Nucleus accumbens (tissue), 56 donors: ENCODE measurements around the gene MLLT11.
"Not testable (repeated sequence)": the region's sequence is repeated elsewhere in the genome, so short reads cannot be mapped to it uniquely, and the experiment has no call there.

ENCODE experiments used
- DNase-seq, 56 donors: peaks; one replicate each; lab custom pipeline; 2025; lab: John Stamatoyannopoulos, UW

The MLLT11 gene

DNA sequence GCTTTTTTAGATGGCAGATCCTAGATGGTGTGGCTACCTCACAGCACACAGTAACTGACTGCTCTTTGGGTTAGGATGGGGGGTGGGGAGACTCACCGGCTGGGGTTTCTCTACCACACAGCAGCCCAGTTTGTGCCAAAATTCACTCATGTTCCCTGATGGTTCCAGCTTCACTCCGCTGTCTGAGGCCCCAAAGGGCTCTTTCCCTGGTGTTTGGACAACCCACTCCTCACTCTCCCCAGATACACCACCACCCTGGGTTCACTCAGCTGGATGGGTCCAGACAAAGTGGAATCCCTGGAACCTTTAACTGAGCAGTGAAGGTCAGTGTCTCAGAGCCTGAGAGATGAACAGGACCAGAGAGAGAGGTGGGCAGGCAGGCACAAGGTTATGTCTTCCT is 4.6 kb upstream of the MLLT11 start:
- no peak for DNase-seq

DNA sequence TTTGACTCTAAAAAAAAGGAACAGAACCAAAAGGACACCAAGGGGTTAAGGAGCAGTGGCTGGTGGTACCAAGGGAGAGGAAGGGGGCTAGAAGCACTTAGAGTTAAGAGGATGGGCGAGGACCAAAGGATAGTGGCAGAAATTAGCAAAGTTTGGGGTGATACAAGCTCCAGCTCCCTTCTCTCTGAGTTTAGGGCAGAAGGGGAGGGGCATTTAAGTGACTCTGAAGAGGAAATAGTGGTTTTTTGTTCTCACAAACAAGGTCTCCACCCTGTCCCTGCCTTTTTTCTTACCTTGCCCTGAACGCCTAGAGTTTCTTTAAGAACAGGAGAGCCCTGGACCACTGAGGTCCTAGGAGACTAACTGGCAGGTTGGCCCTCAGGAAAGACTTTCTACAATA is 4.0 kb upstream of the MLLT11 start:
- DNase-seq = no peak

DNA sequence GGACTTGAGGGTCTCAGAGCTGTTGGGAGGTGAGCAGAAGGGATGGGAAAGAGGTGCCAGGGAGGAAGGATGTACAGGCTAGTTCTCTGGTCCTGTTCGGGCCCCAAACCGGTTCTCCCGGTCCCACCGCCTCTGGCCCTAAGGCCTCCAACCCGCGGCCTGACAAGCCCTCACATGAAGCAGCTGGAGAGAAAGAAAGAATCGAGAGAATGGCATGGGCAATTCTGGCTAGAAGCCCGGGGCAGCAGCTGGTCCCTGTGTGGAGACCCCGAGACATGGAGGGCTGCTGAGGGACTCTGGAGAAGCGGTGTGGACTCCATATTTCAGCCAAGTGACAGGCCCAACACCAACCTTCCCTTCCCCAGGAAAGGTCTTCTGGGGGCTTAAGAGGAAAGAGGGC is 1.5 kb upstream of the MLLT11 start:
- peak in 25 of 56 donors; percentile 6 to 55 (median 20) for DNase-seq

DNA sequence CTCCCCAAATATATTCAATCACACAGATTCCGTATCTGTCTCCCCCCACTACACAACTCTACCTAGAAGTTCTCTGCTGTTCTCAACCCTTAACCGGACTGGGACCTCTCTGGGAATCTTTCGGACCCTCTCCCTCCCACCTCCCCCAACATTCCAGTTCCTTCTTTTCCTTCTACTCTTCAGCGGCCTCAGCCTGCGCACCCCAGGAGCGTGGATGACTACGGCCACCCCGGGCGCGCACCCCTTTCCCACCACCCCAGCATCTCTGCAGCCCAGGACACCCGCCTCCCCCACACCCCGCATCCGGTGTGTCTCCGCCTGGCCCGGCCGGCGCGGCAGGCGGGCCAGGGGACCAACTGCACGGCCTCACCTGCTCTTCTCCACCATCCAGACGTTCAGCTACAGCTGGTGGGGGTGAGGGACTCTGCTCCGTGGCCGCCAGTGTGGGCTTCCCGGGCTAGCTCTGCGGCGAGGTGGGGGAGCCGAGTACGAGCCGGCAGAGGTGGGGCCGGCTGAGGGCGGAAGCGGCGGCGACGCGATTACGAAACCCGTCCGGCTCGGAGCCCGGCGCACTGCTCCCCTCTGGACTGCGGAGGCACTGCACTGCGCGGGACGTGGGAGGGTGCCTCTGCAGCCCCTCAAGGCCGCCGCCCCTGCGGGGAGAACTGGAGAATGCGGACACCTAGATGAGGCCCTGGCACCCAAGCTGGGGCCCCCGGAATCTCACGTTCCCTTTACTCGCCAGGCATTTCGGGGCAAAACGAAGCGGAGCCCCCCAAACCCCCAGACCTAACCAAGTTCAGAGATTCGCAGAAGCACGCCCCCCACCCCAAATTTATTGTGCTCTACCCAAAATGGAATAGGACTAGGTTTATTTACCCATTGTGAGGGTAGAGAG is 839 bp upstream of the MLLT11 start, which contains the start of gene CDC42SE1:
TSS of gene CDC42SE1 (minus strand) at position 514 of the 898 bp plus-strand sequence. CDS start 3,892 bp downstream, outside the sequence.
- DNase-seq = peak in 52 of 56 donors; percentile 27 to 85 (median 66)

DNA sequence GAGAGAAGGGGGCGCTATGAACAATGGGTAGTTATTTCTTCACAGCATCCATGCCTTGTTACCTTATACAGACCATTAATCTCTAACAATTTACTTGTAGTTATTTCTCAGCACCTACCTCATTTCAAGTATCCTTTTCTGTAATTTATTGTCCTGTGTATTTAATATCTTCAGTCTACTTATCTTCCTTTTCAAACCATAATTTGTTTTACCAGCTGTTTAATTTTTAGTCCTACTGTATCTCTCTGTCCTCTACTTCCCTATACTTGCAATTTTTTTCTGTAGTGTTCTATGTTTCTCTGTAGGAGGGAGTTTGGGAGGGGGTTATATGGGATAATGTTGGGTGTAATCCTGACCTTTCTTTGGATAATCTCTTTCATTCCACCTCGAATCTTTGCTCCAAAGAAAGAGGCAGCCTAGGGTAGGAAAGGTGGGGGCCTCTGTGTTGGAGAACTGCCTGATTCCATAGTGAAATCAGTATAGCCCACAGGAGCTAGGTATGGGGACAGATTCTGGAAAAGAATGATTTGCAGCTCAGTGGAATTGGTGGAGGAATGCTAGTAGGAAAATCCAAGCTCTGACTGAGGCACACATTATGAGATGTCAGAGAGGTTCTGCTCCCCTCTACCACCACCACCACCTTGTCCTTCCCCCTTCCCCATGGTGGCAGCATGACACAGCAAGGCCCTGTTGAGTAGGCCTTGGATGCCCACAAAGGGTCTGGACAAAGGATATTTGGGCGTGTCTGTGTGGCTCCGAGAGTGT is 642 bp downstream of the MLLT11 start:
- peak in 11 of 56 donors; percentile 2 to 36 (median 6) for DNase-seq

DNA sequence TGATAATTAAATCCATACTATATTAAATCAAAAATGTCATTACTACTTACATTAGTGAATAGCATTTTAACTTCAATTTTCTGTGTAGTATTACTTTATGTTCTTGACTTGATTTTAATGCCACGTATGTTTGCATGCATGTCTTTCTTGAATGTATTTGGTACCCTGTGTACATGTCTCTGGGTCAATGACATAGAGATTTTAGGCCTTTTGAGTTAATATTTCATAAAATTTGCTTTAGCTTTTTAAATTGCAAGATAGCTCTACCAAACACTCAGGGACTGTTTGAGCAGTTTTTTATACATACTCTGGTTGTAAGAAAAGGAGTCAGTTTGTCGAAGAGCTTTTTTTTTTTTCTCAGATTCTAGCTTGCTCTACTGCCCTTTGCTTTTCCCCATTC is 1.5 kb downstream of the MLLT11 start:
- no peak for DNase-seq

DNA sequence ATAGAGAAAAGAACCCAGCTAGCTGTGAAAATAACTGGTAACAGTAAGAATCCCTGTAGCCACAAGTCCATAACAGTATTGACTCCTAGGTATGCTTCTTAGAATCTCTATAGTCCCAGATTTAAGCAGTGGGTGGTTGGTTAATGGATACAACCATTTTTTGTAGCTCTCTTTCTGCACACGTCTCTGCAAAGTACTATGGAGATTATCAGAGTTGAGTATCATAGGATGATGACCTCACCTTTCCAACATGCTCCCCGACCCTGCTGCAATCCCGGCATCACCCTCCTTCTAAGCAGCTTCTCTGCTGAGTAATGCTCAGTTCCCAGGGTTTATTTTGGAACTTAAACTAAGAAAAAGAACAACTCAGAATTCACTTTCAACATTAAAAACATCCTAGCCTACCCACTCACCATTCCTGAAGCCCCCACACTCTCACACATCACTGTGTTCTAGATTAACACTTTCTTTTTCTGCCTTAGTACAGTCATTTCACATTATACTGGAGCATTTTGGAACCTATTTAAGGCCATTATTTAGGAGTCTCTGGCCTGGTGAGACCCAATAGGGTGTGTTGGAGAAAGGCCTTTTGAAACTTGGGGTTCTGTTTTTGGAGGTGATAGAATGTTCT is 2.7 kb downstream of the MLLT11 start:
- peak in 9 of 56 donors; percentile 5 to 37 (median 13) for DNase-seq

DNA sequence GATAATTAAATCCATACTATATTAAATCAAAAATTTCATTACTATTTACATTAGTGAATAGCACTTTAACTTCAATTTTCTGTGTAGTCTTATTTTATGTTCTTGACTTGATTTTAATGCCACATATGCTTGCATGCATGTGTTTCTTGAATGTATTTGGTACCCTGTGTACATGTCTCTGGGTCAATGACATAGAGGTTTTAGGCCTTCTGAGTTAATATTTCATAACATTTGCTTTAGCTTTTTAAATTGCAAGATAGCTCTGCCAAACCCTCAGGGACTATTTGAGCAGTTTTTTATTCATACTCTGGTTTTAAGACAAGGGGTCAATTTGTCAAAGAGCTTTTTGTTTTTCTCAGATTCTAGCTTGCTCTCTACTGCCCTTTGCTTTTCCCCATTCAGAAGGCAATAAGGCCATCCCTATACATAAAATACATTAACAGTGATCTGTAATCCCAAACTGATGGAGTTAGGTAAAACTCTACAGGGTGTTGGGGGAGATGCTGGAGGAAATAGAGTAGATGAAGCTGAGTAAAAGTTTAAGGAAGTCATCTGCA is 5.0 kb downstream of the MLLT11 start:
- no peak for DNase-seq

DNA sequence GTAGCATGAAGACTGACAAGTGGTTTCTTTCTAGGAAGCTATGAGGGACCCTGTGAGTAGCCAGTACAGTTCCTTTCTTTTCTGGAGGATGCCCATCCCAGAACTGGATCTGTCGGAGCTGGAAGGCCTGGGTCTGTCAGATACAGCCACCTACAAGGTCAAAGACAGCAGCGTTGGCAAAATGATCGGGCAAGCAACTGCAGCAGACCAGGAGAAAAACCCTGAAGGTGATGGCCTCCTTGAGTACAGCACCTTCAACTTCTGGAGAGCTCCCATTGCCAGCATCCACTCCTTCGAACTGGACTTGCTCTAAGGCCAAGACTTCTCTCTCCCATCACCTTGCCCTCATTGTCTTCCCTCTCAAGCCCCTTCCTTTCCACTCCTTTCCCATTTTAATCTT is 7.0 kb downstream of the MLLT11 start:
- DNase-seq = no peak

DNA sequence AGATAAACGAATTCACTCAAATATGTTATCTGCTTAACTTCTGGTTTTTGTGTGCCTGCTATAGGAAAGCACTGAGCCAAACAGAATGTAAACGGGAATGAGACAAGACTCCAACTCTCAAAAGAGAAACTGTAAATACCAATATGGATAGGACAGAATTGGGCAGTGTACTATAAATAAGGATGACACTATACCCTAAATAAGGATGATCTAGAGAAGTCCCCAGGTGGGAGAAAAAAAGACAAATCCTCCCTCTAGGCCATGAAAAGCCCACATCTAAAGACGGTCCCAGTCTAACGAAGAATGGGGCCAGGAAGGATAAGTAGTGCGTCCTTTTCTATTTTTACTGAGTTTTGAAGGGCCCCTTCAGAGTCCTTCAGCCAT is 8.9 kb downstream of the MLLT11 start:
- no peak for DNase-seq

DNA sequence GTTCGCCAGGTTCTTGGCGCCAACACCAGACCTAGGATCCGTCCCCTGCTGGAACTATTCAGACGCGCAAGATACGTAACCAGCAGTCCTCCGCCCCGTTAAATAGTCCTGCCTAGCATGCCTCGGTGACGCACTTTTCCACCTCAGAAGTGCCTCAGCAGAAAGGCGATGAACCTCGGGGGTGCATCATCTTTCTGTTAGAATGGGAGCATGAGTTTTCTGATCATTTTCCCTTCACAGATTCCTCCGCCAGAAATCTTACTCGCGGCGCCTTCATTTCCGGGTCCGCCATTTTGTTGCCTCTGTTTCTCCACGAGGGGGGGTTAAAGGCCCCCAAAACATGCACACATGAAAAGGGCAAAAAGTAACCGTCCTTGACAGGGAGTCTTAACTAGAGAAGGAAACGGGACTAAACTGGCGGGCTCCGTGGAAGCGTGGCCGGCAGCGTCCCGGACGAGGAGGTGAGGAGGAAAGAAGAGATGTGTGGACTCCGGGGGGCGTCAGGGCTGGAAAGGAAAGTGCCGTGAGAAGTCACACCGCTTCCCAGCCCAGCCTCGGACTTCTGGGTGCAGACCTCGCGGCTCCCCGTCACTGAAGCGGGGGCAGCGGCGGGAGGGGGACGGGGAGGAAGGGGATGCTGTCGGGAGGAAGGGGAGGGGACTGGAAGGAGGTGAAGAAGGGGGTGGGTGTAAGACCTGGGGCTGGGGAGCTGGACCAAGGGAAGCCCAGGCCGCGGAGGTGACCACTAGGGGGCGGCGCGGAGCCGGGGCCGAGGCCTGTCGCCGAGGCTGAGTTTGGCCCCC is 10.5 kb downstream of the MLLT11 start, which contains the start of gene GABPB2:
TSS of gene GABPB2 (plus strand) at position 288 of the 803 bp plus-strand sequence. CDS start 17,429 bp downstream, outside the sequence.
- peak in 55 of 56 donors; percentile 49 to 96 (median 87) for DNase-seq

DNA sequence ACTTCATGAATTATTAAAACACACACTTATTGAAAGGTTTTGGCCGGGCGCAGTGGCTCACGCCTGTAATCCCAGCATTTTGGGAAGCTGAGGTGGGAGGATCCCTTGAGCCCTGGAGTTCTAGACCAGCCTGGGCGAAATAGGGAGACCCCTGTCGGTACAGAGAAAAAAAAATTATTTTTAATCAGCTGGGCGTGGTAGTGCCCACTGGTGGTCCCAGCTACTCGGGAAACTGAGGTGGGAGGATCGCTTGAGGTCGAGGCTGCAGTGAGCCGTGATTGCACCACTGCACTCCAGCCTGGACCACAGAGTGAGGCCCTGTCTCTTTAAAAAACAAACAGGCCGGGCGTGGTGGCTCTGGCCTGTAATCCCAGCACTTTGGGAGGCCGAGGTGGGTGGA is 12.0 kb downstream of the MLLT11 start:
- no peak for DNase-seq

DNA sequence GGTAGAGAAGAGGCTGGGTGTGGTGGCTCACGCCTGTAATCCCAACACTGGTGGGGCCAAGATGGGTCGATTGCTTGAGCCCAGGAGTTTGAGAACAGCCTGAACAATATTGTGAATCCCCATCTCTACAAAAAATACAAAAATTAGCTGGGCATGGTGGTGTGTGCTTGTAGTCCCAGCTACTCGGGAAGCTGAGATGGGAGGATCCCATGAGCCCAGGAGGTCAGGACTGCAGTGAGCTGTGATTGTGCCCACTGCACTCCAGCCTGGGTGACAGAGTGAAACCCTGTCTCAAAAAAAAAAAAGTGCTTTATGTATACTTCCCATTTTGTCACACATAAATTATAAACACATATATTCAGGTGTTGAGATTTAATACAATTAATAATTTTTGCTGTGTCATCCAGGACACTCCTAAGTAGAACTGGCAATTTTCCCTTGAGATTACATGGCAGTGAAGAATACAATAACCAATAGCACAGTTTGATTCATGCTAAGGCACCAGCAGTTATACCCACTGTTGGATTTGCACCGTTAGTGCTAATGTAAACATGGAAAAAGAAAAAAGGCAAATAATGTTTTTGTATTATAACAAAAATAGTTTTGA is 25.9 kb downstream of the MLLT11 start:
- no peak for DNase-seq

DNA sequence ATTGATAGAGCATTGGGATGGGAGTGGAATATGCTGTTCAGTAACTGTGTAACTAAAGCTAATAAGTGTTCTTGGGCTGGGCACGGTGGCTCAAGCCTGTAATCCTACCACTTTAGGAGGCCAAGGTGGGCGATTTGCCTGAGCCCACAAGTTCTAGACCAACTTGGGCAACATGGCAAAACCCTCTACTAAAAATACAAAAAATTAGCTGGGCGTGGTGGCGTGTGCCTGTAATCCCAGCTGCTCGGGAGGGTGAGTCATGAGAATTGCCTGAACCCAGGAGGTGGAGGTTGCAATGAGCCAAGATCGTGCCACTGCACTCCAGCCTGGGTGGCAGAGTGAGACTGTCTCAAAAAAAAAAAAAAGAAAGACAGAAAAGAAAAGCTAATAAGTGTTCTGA is 37.2 kb downstream of the MLLT11 start:
- not testable (repeated sequence) for DNase-seq

DNA sequence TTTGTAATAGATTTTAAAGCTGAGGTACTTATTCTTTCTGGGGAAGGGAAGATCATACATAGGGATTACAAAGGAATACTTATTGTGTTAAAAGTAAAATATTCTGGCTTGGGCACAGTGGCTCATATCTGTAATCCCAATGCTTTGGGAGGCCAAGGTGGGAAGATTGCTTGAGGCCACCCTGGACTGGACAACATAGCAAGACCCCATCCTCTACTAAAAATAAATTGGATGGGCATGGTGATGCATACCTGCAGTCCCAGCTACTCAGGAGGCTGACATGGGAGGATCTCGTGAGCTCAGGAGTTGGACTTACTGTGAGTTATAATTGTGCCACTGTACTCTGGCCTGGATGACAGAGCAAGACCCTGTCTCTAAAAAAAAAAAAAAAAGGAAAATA is 37.9 kb downstream of the MLLT11 start:
- DNase-seq = no peak

DNA sequence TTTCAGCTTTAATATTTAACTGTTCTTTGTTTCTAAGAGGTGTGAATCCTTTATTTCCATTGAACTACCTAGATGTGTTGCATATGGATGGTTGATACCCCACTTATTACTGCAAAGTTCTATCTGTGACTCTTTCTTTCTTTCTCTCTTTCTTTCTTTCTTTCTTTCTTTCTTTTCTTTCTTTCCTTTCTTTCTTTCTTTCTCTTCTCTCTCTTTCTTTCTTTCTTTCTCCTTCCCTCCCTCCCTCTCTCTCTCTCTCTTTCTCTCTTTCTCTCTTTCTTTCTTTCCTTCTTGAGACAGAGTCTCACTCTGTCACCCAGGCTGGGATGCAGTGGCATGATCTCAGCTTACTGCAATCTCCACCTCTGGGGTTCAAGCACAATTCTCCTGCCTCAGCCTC is 44.4 kb downstream of the MLLT11 start:
- no peak for DNase-seq

DNA sequence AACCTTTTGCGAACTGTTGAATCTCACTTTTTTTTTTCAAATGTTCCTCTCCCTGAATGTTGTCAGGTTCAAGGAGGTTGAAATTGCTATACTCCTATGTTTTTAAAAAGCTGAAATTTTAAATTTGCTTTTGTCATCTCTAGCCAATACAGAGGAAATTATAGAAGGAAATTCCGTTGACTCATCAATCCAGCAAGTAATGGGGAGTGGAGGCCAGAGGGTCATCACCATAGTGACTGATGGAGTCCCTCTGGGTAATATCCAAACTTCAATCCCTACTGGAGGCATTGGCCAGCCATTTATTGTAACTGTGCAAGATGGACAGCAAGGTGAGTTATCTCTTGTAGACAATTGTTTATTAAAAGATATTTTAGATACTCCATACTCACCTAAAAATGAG is 46.7 kb downstream of the MLLT11 start:
- DNase-seq = no peak

DNA sequence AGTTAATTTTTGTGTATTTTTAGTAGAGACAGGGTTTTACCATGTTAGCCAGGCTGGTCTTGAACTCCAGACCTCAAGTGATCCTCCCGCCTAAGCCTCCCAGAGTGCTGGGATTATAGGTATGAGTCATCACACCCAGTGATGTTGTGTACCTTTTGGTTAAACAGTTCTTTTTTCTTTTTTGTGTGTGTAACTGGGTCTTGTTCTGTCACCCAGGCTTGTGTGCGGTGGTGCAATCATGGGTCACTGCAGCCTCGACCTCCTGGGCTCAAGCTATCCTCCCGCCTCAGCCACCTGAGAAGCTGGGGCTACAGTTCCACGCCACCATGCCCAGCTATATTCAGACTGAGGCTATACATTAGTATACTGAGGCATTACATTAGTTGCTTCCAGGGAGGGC is 48.1 kb downstream of the MLLT11 start:
- no peak for DNase-seq

DNA sequence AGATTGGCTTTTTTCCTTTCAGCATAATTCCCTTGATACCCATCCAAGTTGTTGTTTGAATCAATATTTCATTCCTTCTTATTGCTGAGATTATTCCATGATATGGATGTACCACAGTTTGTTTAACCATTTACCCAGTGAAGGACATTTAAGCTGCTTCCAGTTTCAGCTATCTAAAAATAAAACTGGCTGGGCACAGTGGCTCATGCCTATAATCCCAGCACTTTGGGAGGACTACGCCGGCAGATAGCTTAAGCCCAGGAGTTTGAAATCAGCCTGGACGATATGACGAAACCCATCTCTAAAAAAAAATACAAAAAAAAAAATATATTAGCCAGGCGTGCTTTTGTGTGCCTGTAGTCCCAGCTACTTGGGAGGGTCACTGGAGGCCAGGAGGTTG is 53.7 kb downstream of the MLLT11 start:
- DNase-seq = no peak
